ENCODE results near the gene CDH6.

The CDH6 gene

DNA sequence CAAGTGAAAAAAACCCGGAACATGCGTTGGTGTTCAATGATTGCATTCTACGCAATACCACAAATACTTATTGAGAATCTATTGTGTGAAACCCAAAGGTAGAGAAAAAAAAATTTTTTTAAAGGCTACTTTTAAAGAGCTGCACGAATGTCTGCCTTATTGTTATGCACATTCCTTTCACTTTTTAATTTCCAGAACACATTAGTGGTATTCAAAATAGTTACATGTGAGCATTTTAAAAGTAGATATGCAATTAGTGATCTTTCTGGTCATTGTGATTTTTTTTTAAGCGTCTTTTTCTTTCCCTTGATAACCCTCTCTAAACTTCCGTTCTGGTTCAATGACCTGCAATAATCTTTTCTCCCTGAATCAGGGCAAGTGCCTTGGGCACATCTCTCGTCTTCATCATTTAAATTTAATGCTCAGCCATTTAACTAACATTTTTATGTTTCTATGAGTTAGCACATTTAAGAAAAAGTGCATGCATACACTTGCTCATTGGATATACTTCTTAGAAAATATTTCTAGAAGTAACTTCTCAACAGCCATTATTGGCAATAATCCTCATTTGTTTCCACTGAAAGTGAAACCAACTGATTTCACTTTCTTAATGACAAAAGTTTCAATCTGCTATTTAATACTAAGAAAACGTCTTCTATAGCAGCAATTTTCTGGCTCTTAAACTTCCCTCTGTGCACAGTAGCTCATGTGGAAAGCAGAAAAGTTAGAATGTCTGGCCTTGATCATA lies 80.3 kb downstream of the CDH6 start:
- in situ Hi-C loops (cut with HindIII; ENCODE audit: low pct_unique_long_range_greater_than_20kb, low sequenced_read_pairs) = no loop called here
- no peak for DNase-seq (ENCODE audit: low read depth in 1 of 2, low spot score in 1 of 2)
- no peak for TF ChIP-seq JUND (IDR thresholded peaks at IDR 0.05; ENCODE audit: low read depth)

GRCh38 chr5:31280210-31280609 lies 86.7 kb downstream of the CDH6 start:
- in situ Hi-C loops (cut with HindIII; ENCODE audit: low pct_unique_long_range_greater_than_20kb, low sequenced_read_pairs) = no loop called here
- DNase-seq (ENCODE audit: low read depth in 1 of 2, low spot score in 1 of 2) = no peak
- no peak for TF ChIP-seq JUND (IDR thresholded peaks at IDR 0.05; ENCODE audit: low read depth)

- TF ChIP-seq JUND (IDR thresholded peaks at IDR 0.05; ENCODE audit: low read depth) = no peak
- in situ Hi-C loops (cut with HindIII; ENCODE audit: low pct_unique_long_range_greater_than_20kb, low sequenced_read_pairs) = no loop called here
- no peak for DNase-seq (ENCODE audit: low read depth in 1 of 2, low spot score in 1 of 2)
Measured at GRCh38 chr5:31283326-31283725, 89.8 kb downstream of the CDH6 start.

GRCh38 chr5:31285025-31285424 lies 91.5 kb downstream of the CDH6 start:
- no peak for TF ChIP-seq JUND (IDR thresholded peaks at IDR 0.05; ENCODE audit: low read depth)
- in situ Hi-C loops (cut with HindIII; ENCODE audit: low pct_unique_long_range_greater_than_20kb, low sequenced_read_pairs) = no loop called here
- DNase-seq (ENCODE audit: low read depth in 1 of 2, low spot score in 1 of 2) = no peak

DNA sequence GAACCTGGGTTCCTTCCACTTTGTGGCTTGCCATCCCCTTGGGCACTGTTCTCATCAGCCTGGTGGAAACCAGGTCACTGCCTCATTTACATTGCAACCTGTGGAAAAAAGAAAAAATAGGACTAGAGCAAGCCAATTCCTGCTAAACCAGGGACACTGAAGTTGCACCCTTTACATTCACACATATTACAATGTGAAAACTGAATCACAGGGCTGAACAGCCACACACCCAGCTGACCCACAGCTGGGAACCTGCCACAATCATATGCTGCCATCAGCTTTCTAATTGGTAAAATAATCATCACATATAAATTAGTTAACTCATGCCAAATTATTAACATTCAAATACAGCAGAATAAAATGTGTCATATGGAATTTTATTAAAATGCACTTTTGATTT lies 94.5 kb downstream of the CDH6 start:
- no peak for DNase-seq (ENCODE audit: low read depth in 1 of 2, low spot score in 1 of 2)
- in situ Hi-C loops (cut with HindIII; ENCODE audit: low pct_unique_long_range_greater_than_20kb, low sequenced_read_pairs) = no loop called here
- TF ChIP-seq JUND (IDR thresholded peaks at IDR 0.05; ENCODE audit: low read depth) = no peak

DNA sequence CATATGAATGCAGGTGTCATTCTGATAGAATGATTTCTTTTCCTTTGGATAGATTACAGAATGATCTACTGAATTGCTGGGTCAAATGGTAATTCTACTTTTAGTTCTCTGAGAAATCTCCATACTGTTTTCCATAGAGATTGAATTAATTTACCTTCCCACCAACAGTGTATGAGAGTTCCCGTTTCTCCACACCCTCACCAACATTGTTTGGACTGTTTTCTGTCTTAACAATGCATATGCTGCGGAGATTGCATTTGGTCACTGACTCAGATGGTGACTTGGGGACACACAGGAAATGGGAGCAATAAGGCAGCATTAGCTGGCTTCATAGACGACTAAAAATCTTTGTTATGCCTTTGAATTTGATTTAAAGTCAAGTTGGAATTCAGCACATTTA lies 95.9 kb downstream of the CDH6 start:
- TF ChIP-seq JUND (IDR thresholded peaks at IDR 0.05; ENCODE audit: low read depth) = no peak
- DNase-seq (ENCODE audit: low read depth in 1 of 2, low spot score in 1 of 2) = no peak
- in situ Hi-C loops (cut with HindIII; ENCODE audit: low pct_unique_long_range_greater_than_20kb, low sequenced_read_pairs) = no loop called here

DNA sequence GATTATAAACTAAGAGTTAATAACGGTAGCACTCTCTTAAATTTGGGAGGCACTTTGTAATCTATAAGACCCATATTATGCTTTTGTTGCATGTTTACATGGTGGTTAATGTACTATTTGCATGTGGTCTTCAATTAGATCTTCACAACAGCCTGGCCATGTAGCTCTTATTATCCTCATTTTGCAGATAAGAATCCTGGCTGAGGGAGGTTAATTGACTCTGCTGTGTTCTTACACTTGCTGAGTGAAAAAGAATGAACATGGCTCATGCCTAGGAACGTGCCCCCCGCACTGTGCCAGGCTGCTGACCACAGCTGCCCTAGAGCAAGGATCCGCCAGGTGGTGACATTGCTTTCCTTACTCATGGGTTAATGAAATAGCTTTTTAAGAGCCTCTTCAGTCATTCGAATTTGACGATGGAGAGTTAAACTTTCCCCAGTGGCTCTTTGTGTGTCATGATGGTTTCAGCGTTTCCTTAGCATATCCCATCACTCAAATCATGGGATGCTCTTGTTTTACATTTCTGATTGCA lies 97.9 kb downstream of the CDH6 start:
- in situ Hi-C loops (cut with HindIII; ENCODE audit: low pct_unique_long_range_greater_than_20kb, low sequenced_read_pairs) = no loop called here
- peak; percentile 13 to 47 for DNase-seq (ENCODE audit: low read depth in 1 of 2, low spot score in 1 of 2)

GRCh38 chr5:31300501-31300900 lies 107.0 kb downstream of the CDH6 start:
- no peak for TF ChIP-seq JUND (IDR thresholded peaks at IDR 0.05; ENCODE audit: low read depth)
- in situ Hi-C loops (cut with HindIII; ENCODE audit: low pct_unique_long_range_greater_than_20kb, low sequenced_read_pairs) = no loop called here
- DNase-seq (ENCODE audit: low read depth in 1 of 2, low spot score in 1 of 2) = no peak

More for the DNA sequence above, 97.9 kb downstream of the CDH6 start:
- no peak for TF ChIP-seq JUND (IDR thresholded peaks at IDR 0.05; ENCODE audit: low read depth)

DNA sequence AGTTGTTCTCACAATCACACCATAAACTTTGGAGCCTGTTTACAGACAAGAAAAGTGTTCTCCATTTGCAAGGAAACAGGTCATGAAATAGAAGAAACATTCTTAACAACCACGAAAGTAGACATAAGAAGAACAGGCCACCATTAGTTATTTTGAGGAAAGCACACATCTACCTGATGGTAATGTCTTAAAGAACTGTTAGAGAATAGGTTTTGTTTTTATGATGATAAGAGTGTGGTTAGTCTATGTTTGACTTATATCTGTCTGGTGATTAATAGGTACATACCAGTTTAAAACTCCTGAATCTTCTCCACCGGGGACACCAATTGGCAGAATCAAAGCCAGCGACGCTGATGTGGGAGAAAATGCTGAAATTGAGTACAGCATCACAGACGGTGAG lies 108.3 kb downstream of the CDH6 start:
- no peak for DNase-seq (ENCODE audit: low read depth in 1 of 2, low spot score in 1 of 2)
- TF ChIP-seq JUND (IDR thresholded peaks at IDR 0.05; ENCODE audit: low read depth) = no peak
- in situ Hi-C loops (cut with HindIII; ENCODE audit: low pct_unique_long_range_greater_than_20kb, low sequenced_read_pairs) = no loop called here

DNA sequence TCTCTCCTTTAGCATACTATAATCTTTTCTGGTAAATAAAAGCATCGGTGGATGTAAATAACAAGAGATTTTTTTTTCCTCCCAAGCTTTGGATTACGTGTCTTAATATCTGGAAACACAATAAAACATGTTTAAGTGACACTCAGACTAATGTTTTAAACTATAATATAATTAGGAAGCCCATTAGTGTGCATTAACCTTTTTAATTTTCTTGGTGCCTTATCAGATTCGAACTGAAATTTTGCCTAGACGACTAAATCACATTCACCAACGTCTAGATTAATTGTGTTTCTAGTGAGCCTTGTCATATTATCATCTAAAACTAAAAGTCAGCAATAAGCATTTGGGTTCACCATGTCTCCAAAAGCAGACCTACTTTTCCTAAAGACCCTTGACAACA lies 110.2 kb downstream of the CDH6 start:
- in situ Hi-C loops (cut with HindIII; ENCODE audit: low pct_unique_long_range_greater_than_20kb, low sequenced_read_pairs) = no loop called here
- TF ChIP-seq JUND (IDR thresholded peaks at IDR 0.05; ENCODE audit: low read depth) = no peak
- DNase-seq (ENCODE audit: low read depth in 1 of 2, low spot score in 1 of 2) = no peak

GRCh38 chr5:31317665-31318064 lies 124.2 kb downstream of the CDH6 start:
- DNase-seq (ENCODE audit: low read depth in 1 of 2, low spot score in 1 of 2) = peak in 1 of 2 experiments; percentile 10
- no peak for TF ChIP-seq JUND (IDR thresholded peaks at IDR 0.05; ENCODE audit: low read depth)
- in situ Hi-C loops (cut with HindIII; ENCODE audit: low pct_unique_long_range_greater_than_20kb, low sequenced_read_pairs) = no loop called here

GRCh38 chr5:31319335-31319734 lies 125.8 kb downstream of the CDH6 start:
- no peak for TF ChIP-seq JUND (IDR thresholded peaks at IDR 0.05; ENCODE audit: low read depth)
- no peak for DNase-seq (ENCODE audit: low read depth in 1 of 2, low spot score in 1 of 2)
- in situ Hi-C loops (cut with HindIII; ENCODE audit: low pct_unique_long_range_greater_than_20kb, low sequenced_read_pairs) = no loop called here

DNA sequence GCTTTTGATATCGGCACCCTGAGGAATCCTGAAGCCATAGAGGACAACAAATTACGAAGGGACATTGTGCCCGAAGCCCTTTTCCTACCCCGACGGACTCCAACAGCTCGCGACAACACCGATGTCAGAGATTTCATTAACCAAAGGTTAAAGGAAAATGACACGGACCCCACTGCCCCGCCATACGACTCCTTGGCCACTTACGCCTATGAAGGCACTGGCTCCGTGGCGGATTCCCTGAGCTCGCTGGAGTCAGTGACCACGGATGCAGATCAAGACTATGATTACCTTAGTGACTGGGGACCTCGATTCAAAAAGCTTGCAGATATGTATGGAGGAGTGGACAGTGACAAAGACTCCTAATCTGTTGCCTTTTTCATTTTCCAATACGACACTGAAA lies 129.5 kb downstream of the CDH6 start:
- DNase-seq (ENCODE audit: low read depth in 1 of 2, low spot score in 1 of 2) = peak in 1 of 2 experiments; percentile 15
- in situ Hi-C loops (cut with HindIII; ENCODE audit: low pct_unique_long_range_greater_than_20kb, low sequenced_read_pairs) = no loop called here
- TF ChIP-seq JUND (IDR thresholded peaks at IDR 0.05; ENCODE audit: low read depth) = no peak

DNA sequence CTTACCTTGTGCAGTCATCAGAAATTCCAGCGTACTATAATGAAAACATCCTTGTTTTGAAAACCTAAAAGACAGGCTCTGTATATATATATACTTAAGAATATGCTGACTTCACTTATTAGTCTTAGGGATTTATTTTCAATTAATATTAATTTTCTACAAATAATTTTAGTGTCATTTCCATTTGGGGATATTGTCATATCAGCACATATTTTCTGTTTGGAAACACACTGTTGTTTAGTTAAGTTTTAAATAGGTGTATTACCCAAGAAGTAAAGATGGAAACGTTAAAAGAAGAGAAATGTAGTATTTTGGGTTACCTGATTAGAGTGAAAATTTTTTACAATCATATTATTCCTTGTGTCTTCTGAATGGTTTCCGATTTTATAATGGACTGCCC lies 131.4 kb downstream of the CDH6 start:
- no peak for TF ChIP-seq JUND (IDR thresholded peaks at IDR 0.05; ENCODE audit: low read depth)
- in situ Hi-C loops (cut with HindIII; ENCODE audit: low pct_unique_long_range_greater_than_20kb, low sequenced_read_pairs) = no loop called here
- no peak for DNase-seq (ENCODE audit: low read depth in 1 of 2, low spot score in 1 of 2)
